Smooth muscle cell (in vitro differentiated cells): ENCODE data around the gene CASP10. TPM values are rescaled to one million over a fixed set of nuclear protein-coding genes. Genes with fewer than 3 reads are reported as not detected.

ENCODE experiments used
- DNase-seq: peaks from one replicate; lab custom pipeline; 2025; ENCODE audit not compliant: unreplicated experiment; lab: John Stamatoyannopoulos, UW
- H2AFZ ChIP-seq: fragments of 200-600 bp; sonication (generic); 2 replicates; pipeline ENCODE4 v1.6.0; 2016; ENCODE audit warnings: antibody characterized with exemption, low read depth, mild to moderate bottlenecking
- H3F3A ChIP-seq: fragments of 200-600 bp; sonication (generic); 2 replicates; pipeline ENCODE4 v1.6.0; 2017; ENCODE audit warnings: antibody characterized with exemption, low read depth
- H3K27ac ChIP-seq: fragments of 200-600 bp; sonication (generic); 2 replicates; pipeline ENCODE4 v1.5.1; 2016; ENCODE audit warnings: low read depth, mild to moderate bottlenecking
- H3K27me3 ChIP-seq: fragments of 200-600 bp; sonication (generic); 2 replicates; pipeline ENCODE4 v1.6.1; 2016; ENCODE audit warnings: low read depth, mild to moderate bottlenecking
- H3K36me3 ChIP-seq: fragments of 200-600 bp; sonication (generic); 2 replicates; pipeline ENCODE4 v1.5.1; 2016; ENCODE audit warnings: low read depth
- H3K4me1 ChIP-seq: fragments of 200-600 bp; sonication (generic); 2 replicates; pipeline ENCODE4 v1.5.1; 2016; ENCODE audit warnings: low read depth
- H3K4me2 ChIP-seq: fragments of 200-600 bp; sonication (generic); 2 replicates; pipeline ENCODE4 v1.6.0; 2016; ENCODE audit warnings: mild to moderate bottlenecking
- H3K4me3 ChIP-seq: fragments of 200-600 bp; sonication (generic); 2 replicates; pipeline ENCODE4 v1.5.1; 2016; ENCODE audit warnings: mild to moderate bottlenecking
- H3K79me2 ChIP-seq: fragments of 200-600 bp; sonication (generic); 2 replicates; pipeline ENCODE4 v1.6.0; 2016; ENCODE audit warnings: low read depth, mild to moderate bottlenecking
- H3K9ac ChIP-seq: fragments of 200-600 bp; sonication (generic); 2 replicates; pipeline ENCODE4 v1.6.0; 2016; ENCODE audit warnings: low read depth
- H3K9me3 ChIP-seq: fragments of 200-600 bp; sonication (generic); replicated peaks from 2 replicates; pipeline ENCODE4 v1.5.1; 2016; ENCODE audit warnings: low read depth
- H4K20me1 ChIP-seq: fragments of 200-600 bp; sonication (generic); 2 replicates; pipeline ENCODE4 v1.6.0; 2016; ENCODE audit warnings: low read depth
- WGBS: methylation state at CpG from one replicate; pipeline ENCODE4 v1.1.7; 2016; ENCODE audit warnings: low lambda C conversion rate; 5-methylcytosine and 5-hydroxymethylcytosine counted together
- polyA plus RNA-seq: library from polyadenylated mRNA; unstranded; fragments of >200 nt; fragmentation: Nextera tagmentation; extraction: Ambion mirVana; gene quantifications from 2 replicates; pipeline ENCODE4 v1.2.1, GENCODE V29; 2016
- total RNA-seq: library from RNA; depleted of rRNA; stranded (reverse); fragments of >200 nt; gene quantifications from 2 replicates; pipeline ENCODE4 v1.2.3, GENCODE V29; 2014
- TF ChIP-seq, protein P1 (sequence below): fragments of 200-600 bp; sonication (generic); IDR thresholded peaks from 2 replicates; pipeline ENCODE4 v1.5.1; 2017; ENCODE audit warnings: borderline replicate concordance, mild to moderate bottlenecking, antibody characterized with exemption; ENCODE audit not compliant: insufficient read depth, poor library complexity, severe bottlenecking

Gene CASP10
- total and polyA plus RNA-seq, 2 experiments from 2014 or later: 0.36 to 1.1 TPM

DNA sequence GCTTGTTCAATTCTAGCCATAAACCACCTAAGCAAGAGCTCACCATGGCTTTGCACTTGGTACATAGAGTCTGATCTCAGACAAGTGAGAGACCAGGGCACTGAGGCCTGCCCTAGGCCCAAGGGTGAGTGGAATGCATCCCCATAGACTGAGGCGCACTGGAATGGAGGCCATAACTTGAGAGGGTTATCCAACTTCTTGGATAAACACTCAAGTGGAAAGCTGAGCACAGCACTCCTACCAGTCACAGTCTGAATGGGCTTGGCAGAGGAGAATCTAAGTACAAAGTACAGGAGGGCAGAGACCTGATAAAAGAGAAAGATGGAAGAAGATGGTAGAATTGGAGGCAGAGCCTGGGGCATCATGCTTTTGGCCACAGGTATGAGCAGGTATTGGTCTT, 30.4 kb upstream of the CASP10 start:
- no peak overlapping the region for H3K4me2 ChIP-seq

GRCh38 chr2:201152999-201153815, 29.7 kb upstream of the CASP10 start:
- H4K20me1 ChIP-seq: no peaks in the 10 kb centered on the region
- 93% methylated on average over 6 of the region's 6 CpGs for WGBS
- H3K4me1 ChIP-seq: peaks cover 14% of the 10 kb centered on the region
- H3K27me3 ChIP-seq: no peaks in the 10 kb centered on the region
- peaks cover 13% of the 10 kb centered on the region for H3F3A ChIP-seq
- no peak overlapping the region for H3K4me3 ChIP-seq
- H3K27ac ChIP-seq: peak overlapping the region; percentile 96
- H3K9me3 ChIP-seq: no peaks in the 10 kb centered on the region
- no peaks in the 10 kb centered on the region for H3K79me2 ChIP-seq
- H3K36me3 ChIP-seq: no peaks in the 10 kb centered on the region
- no peak overlapping the region for H3K4me2 ChIP-seq
- TF ChIP-seq, protein P1, sequence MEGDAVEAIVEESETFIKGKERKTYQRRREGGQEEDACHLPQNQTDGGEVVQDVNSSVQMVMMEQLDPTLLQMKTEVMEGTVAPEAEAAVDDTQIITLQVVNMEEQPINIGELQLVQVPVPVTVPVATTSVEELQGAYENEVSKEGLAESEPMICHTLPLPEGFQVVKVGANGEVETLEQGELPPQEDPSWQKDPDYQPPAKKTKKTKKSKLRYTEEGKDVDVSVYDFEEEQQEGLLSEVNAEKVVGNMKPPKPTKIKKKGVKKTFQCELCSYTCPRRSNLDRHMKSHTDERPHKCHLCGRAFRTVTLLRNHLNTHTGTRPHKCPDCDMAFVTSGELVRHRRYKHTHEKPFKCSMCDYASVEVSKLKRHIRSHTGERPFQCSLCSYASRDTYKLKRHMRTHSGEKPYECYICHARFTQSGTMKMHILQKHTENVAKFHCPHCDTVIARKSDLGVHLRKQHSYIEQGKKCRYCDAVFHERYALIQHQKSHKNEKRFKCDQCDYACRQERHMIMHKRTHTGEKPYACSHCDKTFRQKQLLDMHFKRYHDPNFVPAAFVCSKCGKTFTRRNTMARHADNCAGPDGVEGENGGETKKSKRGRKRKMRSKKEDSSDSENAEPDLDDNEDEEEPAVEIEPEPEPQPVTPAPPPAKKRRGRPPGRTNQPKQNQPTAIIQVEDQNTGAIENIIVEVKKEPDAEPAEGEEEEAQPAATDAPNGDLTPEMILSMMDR: no peak
- no peak overlapping the region for H3K9ac ChIP-seq
- no peak overlapping the region for H2AFZ ChIP-seq
- no peak for DNase-seq

More for the DNA sequence above, 30.4 kb upstream of the CASP10 start:
- Histone ChIP-seq H3K79me2 (no peaks in the 10 kb centered on the region), H4K20me1 (no peaks in the 10 kb centered on the region), H3K27ac (peak overlapping the region; percentile 96), H3K4me3 (no peak overlapping the region), H2AFZ (no peak overlapping the region), H3K27me3 (no peaks in the 10 kb centered on the region), H3K4me1 (peaks cover 14% of the 10 kb centered on the region), H3K36me3 (no peaks in the 10 kb centered on the region), H3F3A (peaks cover 14% of the 10 kb centered on the region), H3K9me3 (no peaks in the 10 kb centered on the region), H3K9ac (no peak overlapping the region)
- WGBS: 96% methylated on average over 1 of the region's 1 CpG
- no peak for DNase-seq
- TF ChIP-seq, protein P1: no peak

DNA sequence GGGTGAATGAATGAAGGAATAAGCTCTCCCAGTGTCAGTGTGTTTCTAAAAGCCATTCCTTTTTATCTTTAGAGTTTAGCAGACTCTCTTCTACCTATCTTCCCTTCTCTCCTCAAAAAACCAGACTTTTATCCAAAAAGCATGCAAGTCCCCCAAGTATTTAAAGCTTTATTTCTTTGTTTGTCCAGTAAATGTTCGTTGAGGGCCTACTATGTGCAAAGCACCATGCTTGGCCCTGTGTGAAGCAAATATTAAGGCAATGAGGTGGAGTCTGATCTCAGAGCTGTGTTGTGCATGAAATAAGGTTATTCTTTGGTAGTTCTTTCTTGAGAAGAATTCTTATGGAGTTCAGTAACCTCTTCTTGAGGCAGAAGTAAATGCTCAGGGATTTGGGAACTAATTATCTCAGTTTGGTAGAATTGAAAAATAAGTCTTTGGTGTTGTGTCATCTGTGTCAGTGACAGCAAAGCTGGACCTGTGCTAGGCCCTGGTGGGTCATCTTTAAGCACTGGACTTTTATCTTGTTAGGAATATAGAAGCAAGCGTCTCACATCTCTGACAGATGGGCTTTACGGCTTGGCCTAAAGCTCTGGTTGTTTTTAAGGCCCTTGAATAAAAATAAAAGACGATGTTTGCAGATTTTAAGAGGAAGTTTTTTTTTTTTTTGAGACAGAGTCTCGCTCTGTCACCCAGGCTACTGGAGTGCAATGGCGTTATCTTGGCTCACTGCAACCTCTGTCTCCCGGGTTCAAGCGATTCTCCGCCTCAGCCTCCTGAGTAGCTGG, 28.1 kb upstream of the CASP10 start:
- no peak overlapping the region for H3K27ac ChIP-seq
- no peaks in the 10 kb centered on the region for H3K79me2 ChIP-seq
- H3K4me2 ChIP-seq: no peak overlapping the region
- H3K9ac ChIP-seq: no peak overlapping the region
- WGBS: 89% methylated on average over 9 of the region's 9 CpGs
- no peaks in the 10 kb centered on the region for H4K20me1 ChIP-seq
- no peaks in the 10 kb centered on the region for H3K36me3 ChIP-seq
- no peak for DNase-seq
- H2AFZ ChIP-seq: no peak overlapping the region
- H3K27me3 ChIP-seq: no peaks in the 10 kb centered on the region
- H3K4me3 ChIP-seq: no peak overlapping the region
- H3F3A ChIP-seq: no peaks in the 10 kb centered on the region
- TF ChIP-seq, protein P1: no peak
- peaks cover 14% of the 10 kb centered on the region for H3K4me1 ChIP-seq
- H3K9me3 ChIP-seq: no peaks in the 10 kb centered on the region
